ENCODE results near the gene DBN1.

GRCh38 chr5:177432839-177433657 lies 40.4 kb downstream of the DBN1 start:
- TF ChIP-seq CTCF (IDR thresholded peaks at IDR 0.05) = no peak
- no peak for TF ChIP-seq EZH2 (IDR thresholded peaks at IDR 0.05; ENCODE audit: borderline replicate concordance, insufficient read depth, low read depth, low read length, poor library complexity, severe bottlenecking)

Measured in B cell (primary cell).